ENCODE results near the gene PHF11. TPM values are rescaled to one million over a fixed set of nuclear protein-coding genes. Genes with fewer than 3 reads are reported as not detected.
"Not testable (repeated sequence)": the region's sequence is repeated elsewhere in the genome, so short reads cannot be mapped to it uniquely, and the experiment has no call there.

The PHF11 gene
- total and polyA plus RNA-seq, 2 donors: 38.1 to 41.2 TPM

GRCh38 chr13:49543656-49544055 is 47.9 kb downstream of the PHF11 start:
- no peak overlapping the region for H3K4me3 ChIP-seq (ENCODE audit: low read depth, low read length)
- DNase-seq (ENCODE audit: extremely low spot score): no peak
- H3K4me1 ChIP-seq (ENCODE audit: insufficient read depth): peaks cover 2% of the 10 kb centered on the region
- peaks cover 4% of the 10 kb centered on the region for H3K36me3 ChIP-seq (ENCODE audit: insufficient read depth)
- H3K27ac ChIP-seq (ENCODE audit: low read depth): no peak overlapping the region
- WGBS: 94% methylated on average over 3 of the region's 3 CpGs

GRCh38 chr13:49545661-49546060 is 49.9 kb downstream of the PHF11 start:
- no peak overlapping the region for H3K4me3 ChIP-seq (ENCODE audit: low read depth, low read length)
- H3K27ac ChIP-seq (ENCODE audit: low read depth): no peak overlapping the region
- WGBS: 81% methylated on average over 4 of the region's 4 CpGs
- peaks cover 2% of the 10 kb centered on the region for H3K4me1 ChIP-seq (ENCODE audit: insufficient read depth)
- no peak for DNase-seq (ENCODE audit: extremely low spot score)
- H3K36me3 ChIP-seq (ENCODE audit: insufficient read depth): peaks cover 4% of the 10 kb centered on the region

- peaks cover 4% of the 10 kb centered on the region for H3K36me3 ChIP-seq (ENCODE audit: insufficient read depth)
- no peak for DNase-seq (ENCODE audit: extremely low spot score)
- H3K4me3 ChIP-seq (ENCODE audit: low read depth, low read length): no peak overlapping the region
- WGBS: 93% methylated on average over 9 of the region's 9 CpGs
- no peak overlapping the region for H3K27ac ChIP-seq (ENCODE audit: low read depth)
- H3K4me1 ChIP-seq (ENCODE audit: insufficient read depth): peaks cover 2% of the 10 kb centered on the region
Measured at GRCh38 chr13:49546561-49546960, 50.8 kb downstream of the PHF11 start.

GRCh38 chr13:49549289-49549688 is 53.5 kb downstream of the PHF11 start:
- Histone ChIP-seq H3K4me1 (ENCODE audit: insufficient read depth) (peaks cover 2% of the 10 kb centered on the region), H3K36me3 (ENCODE audit: insufficient read depth) (peaks cover 3% of the 10 kb centered on the region), H3K4me3 (ENCODE audit: low read depth, low read length) (no peak overlapping the region), H3K27ac (ENCODE audit: low read depth) (no peak overlapping the region)
- WGBS: 85% methylated on average over 15 of the region's 15 CpGs
- no peak for DNase-seq (ENCODE audit: extremely low spot score)

GRCh38 chr13:49550942-49551644 is 55.3 kb downstream of the PHF11 start:
- Histone ChIP-seq H3K27ac (ENCODE audit: low read depth) (no peak overlapping the region), H3K36me3 (ENCODE audit: insufficient read depth) (peaks cover 3% of the 10 kb centered on the region), H3K4me1 (ENCODE audit: insufficient read depth) (peaks cover 2% of the 10 kb centered on the region), H3K4me3 (ENCODE audit: low read depth, low read length) (no peak overlapping the region)
- no peak for DNase-seq (ENCODE audit: extremely low spot score)
- WGBS: 92% methylated on average over 10 of the region's 10 CpGs

- no peak for DNase-seq (ENCODE audit: extremely low spot score)
- Histone ChIP-seq H3K4me1 (ENCODE audit: insufficient read depth) (no peaks in the 10 kb centered on the region), H3K4me3 (ENCODE audit: low read depth, low read length) (no peak overlapping the region), H3K36me3 (ENCODE audit: insufficient read depth) (peaks cover 3% of the 10 kb centered on the region), H3K27ac (ENCODE audit: low read depth) (no peak overlapping the region)
- WGBS: 97% methylated on average over 2 of the region's 2 CpGs
Measured at GRCh38 chr13:49553888-49554287, 58.1 kb downstream of the PHF11 start.

GRCh38 chr13:49554387-49554786 is 58.6 kb downstream of the PHF11 start:
- H3K4me1 ChIP-seq (ENCODE audit: insufficient read depth): no peaks in the 10 kb centered on the region
- 84% methylated on average over 11 of the region's 11 CpGs for WGBS
- no peak for DNase-seq (ENCODE audit: extremely low spot score)
- H3K36me3 ChIP-seq (ENCODE audit: insufficient read depth): peaks cover 3% of the 10 kb centered on the region
- H3K4me3 ChIP-seq (ENCODE audit: low read depth, low read length): no peak overlapping the region
- no peak overlapping the region for H3K27ac ChIP-seq (ENCODE audit: low read depth)

- no peak for DNase-seq (ENCODE audit: extremely low spot score)
- Histone ChIP-seq H3K4me1 (ENCODE audit: insufficient read depth) (no peaks in the 10 kb centered on the region), H3K36me3 (ENCODE audit: insufficient read depth) (peaks cover 2% of the 10 kb centered on the region), H3K27ac (ENCODE audit: low read depth) (no peak overlapping the region), H3K4me3 (ENCODE audit: low read depth, low read length) (no peak overlapping the region)
- WGBS: 98% methylated on average over 3 of the region's 3 CpGs
Measured at GRCh38 chr13:49559006-49559405, 63.3 kb downstream of the PHF11 start.

GRCh38 chr13:49560270-49561061 is 64.7 kb downstream of the PHF11 start:
- Histone ChIP-seq H3K4me1 (ENCODE audit: insufficient read depth) (no peaks in the 10 kb centered on the region), H3K36me3 (ENCODE audit: insufficient read depth) (peaks cover 2% of the 10 kb centered on the region), H3K27ac (ENCODE audit: low read depth) (no peak overlapping the region), H3K4me3 (ENCODE audit: low read depth, low read length) (no peak overlapping the region)
- DNase-seq (ENCODE audit: extremely low spot score): peak; percentile 49
- WGBS: 37% methylated on average over 10 of the region's 10 CpGs

GRCh38 chr13:49561062-49561410 is 65.3 kb downstream of the PHF11 start:
- DNase-seq (ENCODE audit: extremely low spot score): no peak
- Histone ChIP-seq H3K4me1 (ENCODE audit: insufficient read depth) (no peaks in the 10 kb centered on the region), H3K4me3 (ENCODE audit: low read depth, low read length) (no peak overlapping the region), H3K36me3 (ENCODE audit: insufficient read depth) (peaks cover 2% of the 10 kb centered on the region), H3K27ac (ENCODE audit: low read depth) (no peak overlapping the region)
- 31% methylated on average over 3 of the region's 3 CpGs for WGBS

- Histone ChIP-seq H3K27ac (ENCODE audit: low read depth) (no peak overlapping the region), H3K4me1 (ENCODE audit: insufficient read depth) (no peaks in the 10 kb centered on the region), H3K36me3 (ENCODE audit: insufficient read depth) (peaks cover 2% of the 10 kb centered on the region), H3K4me3 (ENCODE audit: low read depth, low read length) (no peak overlapping the region)
- WGBS: 76% methylated on average over 5 of the region's 5 CpGs
- DNase-seq (ENCODE audit: extremely low spot score): no peak
Measured at GRCh38 chr13:49563516-49563915, 67.8 kb downstream of the PHF11 start.

GRCh38 chr13:49565461-49565860 is 69.7 kb downstream of the PHF11 start:
- DNase-seq (ENCODE audit: extremely low spot score); H3K4me1 ChIP-seq (ENCODE audit: insufficient read depth); H3K4me3 ChIP-seq (ENCODE audit: low read depth, low read length); H3K36me3 ChIP-seq (ENCODE audit: insufficient read depth); H3K27ac ChIP-seq (ENCODE audit: low read depth): not testable (repeated sequence)
- 98% methylated on average over 24 of the region's 25 CpGs for WGBS

- H3K36me3 ChIP-seq (ENCODE audit: insufficient read depth): no peaks in the 10 kb centered on the region
- H3K4me3 ChIP-seq (ENCODE audit: low read depth, low read length): no peak overlapping the region
- DNase-seq (ENCODE audit: extremely low spot score): no peak
- no peaks in the 10 kb centered on the region for H3K4me1 ChIP-seq (ENCODE audit: insufficient read depth)
- H3K27ac ChIP-seq (ENCODE audit: low read depth): no peak overlapping the region
- 97% methylated on average over 4 of the region's 4 CpGs for WGBS
Measured at GRCh38 chr13:49566461-49566860, 70.7 kb downstream of the PHF11 start.

- H3K36me3 ChIP-seq (ENCODE audit: insufficient read depth): no peaks in the 10 kb centered on the region
- 92% methylated on average over 5 of the region's 5 CpGs for WGBS
- no peaks in the 10 kb centered on the region for H3K4me1 ChIP-seq (ENCODE audit: insufficient read depth)
- DNase-seq (ENCODE audit: extremely low spot score): no peak
- no peak overlapping the region for H3K27ac ChIP-seq (ENCODE audit: low read depth)
- no peak overlapping the region for H3K4me3 ChIP-seq (ENCODE audit: low read depth, low read length)
Measured at GRCh38 chr13:49567491-49567890, 71.7 kb downstream of the PHF11 start.
